Stimulated activated CD4-positive, alpha-beta T cell treated with anti-CD3 and anti-CD28 coated beads, TNF-alpha, amount 100 ng/mL, for 24 hours (primary cell): ENCODE results near the gene KLF15.

Source experiments
- DNase-seq, 3 experiments: peaks; one replicate each; pipeline ENCODE4 v3.0.0-alpha.2; 2020; ENCODE audit warnings: low read depth in 3 of 3

The KLF15 gene

GRCh38 chr3:126389112-126389793 lies 32.0 kb upstream of the KLF15 start:
- peak in 1 of 3 experiments; percentile 39 for DNase-seq

GRCh38 chr3:126381966-126382365 lies 24.8 kb upstream of the KLF15 start:
- no peak for DNase-seq

- DNase-seq, result no peak
These were observed 23.0 kb upstream of the KLF15 start for GRCh38 chr3:126380011-126380768.

GRCh38 chr3:126378341-126378751 lies 21.1 kb upstream of the KLF15 start:
- no peak for DNase-seq

- no peak for DNase-seq
These were observed 20.0 kb upstream of the KLF15 start for GRCh38 chr3:126377211-126377610.

- DNase-seq, result no peak
These were observed 19.2 kb upstream of the KLF15 start for GRCh38 chr3:126376444-126376843.

GRCh38 chr3:126375835-126376331 lies 18.7 kb upstream of the KLF15 start:
- DNase-seq, result no peak

- DNase-seq, result no peak
These were observed 16.7 kb upstream of the KLF15 start for GRCh38 chr3:126373682-126374601.

GRCh38 chr3:126373146-126373613 lies 16.0 kb upstream of the KLF15 start:
- no peak for DNase-seq

GRCh38 chr3:126372413-126373145 lies 15.4 kb upstream of the KLF15 start:
- DNase-seq, result no peak

GRCh38 chr3:126371096-126371705 lies 14.0 kb upstream of the KLF15 start:
- DNase-seq, result no peak

- no peak for DNase-seq
These were observed 13.4 kb upstream of the KLF15 start for GRCh38 chr3:126370606-126371005.

GRCh38 chr3:126370055-126370454 lies 12.8 kb upstream of the KLF15 start:
- DNase-seq, result no peak

- no peak for DNase-seq
These were observed 12.3 kb upstream of the KLF15 start for GRCh38 chr3:126369490-126369889.

- no peak for DNase-seq
These were observed 10.2 kb upstream of the KLF15 start for GRCh38 chr3:126367316-126367805.

- DNase-seq, result no peak
These were observed 8.4 kb upstream of the KLF15 start for GRCh38 chr3:126365351-126366277.

GRCh38 chr3:126364731-126365301 lies 7.6 kb upstream of the KLF15 start:
- DNase-seq, result no peak

GRCh38 chr3:126364130-126364695 lies 7.0 kb upstream of the KLF15 start:
- DNase-seq, result no peak

GRCh38 chr3:126361211-126361610 lies 4.0 kb upstream of the KLF15 start:
- DNase-seq, result no peak
